ENCODE results near the gene CES3. TPM values are rescaled to one million over a fixed set of nuclear protein-coding genes. Genes with fewer than 3 reads are reported as not detected.
"Not testable (repeated sequence)": the region's sequence is repeated elsewhere in the genome, so short reads cannot be mapped to it uniquely, and the experiment has no call there.

Gene CES3
- total and polyA plus RNA-seq, 3 donors from 2014 or later: 1.5 to 4.5 (median 4.1) TPM

- Histone ChIP-seq H3K27ac (no peak overlapping the region), H3K9me3 (no peaks in the 10 kb centered on the region), H3K27me3 (no peaks in the 10 kb centered on the region), H3K4me3 (no peak overlapping the region), H3K4me1 (peaks cover 6% of the 10 kb centered on the region), H3K36me3 (ENCODE audit: low read depth, missing control alignments) (no peaks in the 10 kb centered on the region)
- DNase-seq: no peak
- intact Hi-C loops (cut with DNase I; ENCODE audit: low total_unique reads): no loop called here
- TF ChIP-seq CTCF (IDR thresholded peaks at IDR 0.05) (no peak), POLR2A (IDR thresholded peaks at IDR 0.05) (no peak)
- WGBS, 2 donors: 93 to 96% methylated on average over 9 of the region's 9 CpGs
Observed at GRCh38 chr16:66983033-66983432, 22.0 kb downstream of the CES3 start.

- Histone ChIP-seq H3K27ac (no peak overlapping the region), H3K4me3 (no peak overlapping the region), H3K4me1 (no peaks in the 10 kb centered on the region), H3K9me3 (no peaks in the 10 kb centered on the region), H3K36me3 (ENCODE audit: low read depth, missing control alignments) (no peaks in the 10 kb centered on the region), H3K27me3 (no peaks in the 10 kb centered on the region)
- no peak for DNase-seq
- 95 to 97% methylated on average over 3 to 4 of the region's 4 CpGs for WGBS, 2 donors
- TF ChIP-seq POLR2A (IDR thresholded peaks at IDR 0.05) (no peak), CTCF (IDR thresholded peaks at IDR 0.05) (no peak)
- intact Hi-C loops (cut with DNase I; ENCODE audit: low total_unique reads): no loop called here
Observed at GRCh38 chr16:66984892-66985311, 23.8 kb downstream of the CES3 start.

- H3K27ac ChIP-seq: no peak overlapping the region
- no peaks in the 10 kb centered on the region for H3K9me3 ChIP-seq
- no peaks in the 10 kb centered on the region for H3K4me1 ChIP-seq
- DNase-seq: no peak
- intact Hi-C loops (cut with DNase I; ENCODE audit: low total_unique reads): no loop called here
- WGBS, 2 donors: 92 to 93% methylated on average over 6 of the region's 6 CpGs
- TF ChIP-seq CTCF (IDR thresholded peaks at IDR 0.05) (no peak), POLR2A (IDR thresholded peaks at IDR 0.05) (no peak)
- no peaks in the 10 kb centered on the region for H3K27me3 ChIP-seq
- H3K4me3 ChIP-seq: no peak overlapping the region
- H3K36me3 ChIP-seq (ENCODE audit: low read depth, missing control alignments): no peaks in the 10 kb centered on the region
Observed at GRCh38 chr16:66986559-66986958, 25.5 kb downstream of the CES3 start.

GRCh38 chr16:66988197-66988788 lies 27.2 kb downstream of the CES3 start, which contains the start of gene CES4A:
TSS of gene CES4A (plus strand) at chr16:66988589. CDS start at chr16:66988773, 184 bp downstream.
- Histone ChIP-seq H3K9me3 (no peaks in the 10 kb centered on the region), H3K4me1 (no peaks in the 10 kb centered on the region), H3K36me3 (ENCODE audit: low read depth, missing control alignments) (no peaks in the 10 kb centered on the region), H3K27me3 (no peaks in the 10 kb centered on the region), H3K4me3 (no peak within 1 kb of the TSS), H3K27ac (no peak within 1 kb of the TSS)
- TF ChIP-seq POLR2A (IDR thresholded peaks at IDR 0.05) (no peak), CTCF (IDR thresholded peaks at IDR 0.05) (no peak)
- intact Hi-C loops (cut with DNase I; ENCODE audit: low total_unique reads): no loop called here
- 57 to 75% methylated on average over 11 of the region's 11 CpGs for WGBS, 2 donors
- no peak for DNase-seq

- Histone ChIP-seq H3K27ac (no peak overlapping the region), H3K4me3 (no peak overlapping the region), H3K4me1 (no peaks in the 10 kb centered on the region), H3K36me3 (ENCODE audit: low read depth, missing control alignments) (no peaks in the 10 kb centered on the region), H3K9me3 (no peaks in the 10 kb centered on the region), H3K27me3 (no peaks in the 10 kb centered on the region)
- no peak for DNase-seq
- TF ChIP-seq CTCF (IDR thresholded peaks at IDR 0.05): no peak
- TF ChIP-seq POLR2A (IDR thresholded peaks at IDR 0.05): no peak
- 78 to 87% methylated on average over 2 of the region's 2 CpGs for WGBS, 2 donors
- intact Hi-C loops (cut with DNase I; ENCODE audit: low total_unique reads): no loop called here
Observed at GRCh38 chr16:66991545-66992077, 30.5 kb downstream of the CES3 start.

- DNase-seq; H3K27me3 ChIP-seq; H3K4me1 ChIP-seq; H3K4me3 ChIP-seq; H3K36me3 ChIP-seq (ENCODE audit: low read depth, missing control alignments); H3K27ac ChIP-seq; intact Hi-C loops (cut with DNase I; ENCODE audit: low total_unique reads); H3K9me3 ChIP-seq: not testable (repeated sequence)
- 96% methylated on average over 12 of the region's 12 CpGs for WGBS, 2 donors
Observed at GRCh38 chr16:66993558-66993957, 32.5 kb downstream of the CES3 start.

Measured in testis (tissue), 3 donors.